GM12801 (cell line): ENCODE results near the gene RCE1.

Experiments
- TF ChIP-seq, protein P1 (sequence below): IDR thresholded peaks from one replicate; pipeline ENCODE4 v1.5.1; 2011; ENCODE audit warnings: control low read depth; ENCODE audit not compliant: insufficient read length; ENCODE audit errors: extremely low read depth

Gene RCE1

GRCh38 chr11:66846671-66847091 is 3.4 kb downstream of the RCE1 start:
- TF ChIP-seq, protein P1, sequence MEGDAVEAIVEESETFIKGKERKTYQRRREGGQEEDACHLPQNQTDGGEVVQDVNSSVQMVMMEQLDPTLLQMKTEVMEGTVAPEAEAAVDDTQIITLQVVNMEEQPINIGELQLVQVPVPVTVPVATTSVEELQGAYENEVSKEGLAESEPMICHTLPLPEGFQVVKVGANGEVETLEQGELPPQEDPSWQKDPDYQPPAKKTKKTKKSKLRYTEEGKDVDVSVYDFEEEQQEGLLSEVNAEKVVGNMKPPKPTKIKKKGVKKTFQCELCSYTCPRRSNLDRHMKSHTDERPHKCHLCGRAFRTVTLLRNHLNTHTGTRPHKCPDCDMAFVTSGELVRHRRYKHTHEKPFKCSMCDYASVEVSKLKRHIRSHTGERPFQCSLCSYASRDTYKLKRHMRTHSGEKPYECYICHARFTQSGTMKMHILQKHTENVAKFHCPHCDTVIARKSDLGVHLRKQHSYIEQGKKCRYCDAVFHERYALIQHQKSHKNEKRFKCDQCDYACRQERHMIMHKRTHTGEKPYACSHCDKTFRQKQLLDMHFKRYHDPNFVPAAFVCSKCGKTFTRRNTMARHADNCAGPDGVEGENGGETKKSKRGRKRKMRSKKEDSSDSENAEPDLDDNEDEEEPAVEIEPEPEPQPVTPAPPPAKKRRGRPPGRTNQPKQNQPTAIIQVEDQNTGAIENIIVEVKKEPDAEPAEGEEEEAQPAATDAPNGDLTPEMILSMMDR: no peak

GRCh38 chr11:66847461-66848232 is 4.4 kb downstream of the RCE1 start:
- TF ChIP-seq, protein P1: no peak

GRCh38 chr11:66848671-66849500 is 5.6 kb downstream of the RCE1 start:
- TF ChIP-seq, protein P1: no peak

- TF ChIP-seq, protein P1: no peak
These were observed 6.4 kb downstream of the RCE1 start for GRCh38 chr11:66849501-66850234.

GRCh38 chr11:66850235-66850587 is 7.0 kb downstream of the RCE1 start:
- TF ChIP-seq, protein P1: no peak

- TF ChIP-seq, protein P1: no peak
These were observed 7.5 kb downstream of the RCE1 start for GRCh38 chr11:66850588-66851238.

DNA sequence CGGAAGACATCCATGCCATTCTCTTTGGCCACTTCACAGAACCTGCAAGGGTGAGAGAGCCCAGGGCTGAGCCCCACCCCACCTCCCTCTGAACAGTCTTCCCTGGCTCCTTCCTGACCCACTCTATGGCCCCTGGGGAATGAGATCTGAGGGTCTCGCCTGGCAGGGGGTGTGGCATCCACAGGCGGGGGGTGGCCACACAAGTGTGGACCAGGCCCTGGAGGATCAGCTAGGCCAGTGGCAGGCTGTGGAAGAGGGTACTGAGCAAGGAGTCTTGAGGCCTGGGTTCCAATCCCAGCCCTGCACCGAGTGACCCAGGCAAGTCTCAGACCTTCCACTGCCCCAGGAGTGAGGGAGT is 8.0 kb downstream of the RCE1 start:
- TF ChIP-seq, protein P1: no peak
